ENCODE results near the gene FANCE. TPM values are rescaled to one million over a fixed set of nuclear protein-coding genes. Genes with fewer than 3 reads are reported as not detected.

FANCE gene
- total and polyA plus RNA-seq, 9 of the 15 experiments (the other 6 are each of a cell fraction or from before 2014, with no cell fraction given) = 5.7 to 30.2 (median 17.0) TPM

- TF ChIP-seq REST (IDR thresholded peaks at IDR 0.05; ENCODE audit: borderline replicate concordance) (peak; percentile 59), REST (CRISPR knock-in tag; IDR thresholded peaks at IDR 0.05; ENCODE audit: low read depth) (no peak), RAD21 (CRISPR knock-in tag; conservative IDR thresholded peaks at IDR 0.05 in 1 of 2, IDR thresholded peaks at IDR 0.05 in 1 of 2) (peak; percentile 60 to 71), CAMTA2 (CRISPR knock-in tag; conservative IDR thresholded peaks at IDR 0.05) (no peak), CREM (IDR thresholded peaks at IDR 0.05; ENCODE audit: low read depth) (peak; percentile 9; the same call in 1 of the 2 replicates), CEBPG (CRISPR knock-in tag; IDR thresholded peaks at IDR 0.05) (no peak), CEBPG (tag; conservative IDR thresholded peaks at IDR 0.05 in 1 of 2, IDR thresholded peaks at IDR 0.05 in 1 of 2) (no peak), ZNF76 (CRISPR knock-in tag; IDR thresholded peaks at IDR 0.05; ENCODE audit: borderline replicate concordance) (no peak)
Observed at GRCh38 chr6:35415065-35415891, 36.9 kb upstream of the FANCE start (continued).
